DOHH2 (cell line): ENCODE data around the gene BOLA3.

ENCODE experiments used
- H3F3A ChIP-seq: fragments of 200-600 bp; sonication (generic), shearing (Covaris generic); 2 replicates; pipeline ENCODE4 v1.6.0; 2016; ENCODE audit warnings: antibody characterized with exemption, mild to moderate bottlenecking; ENCODE audit not compliant: control insufficient read depth, insufficient read depth
- H3K27ac ChIP-seq: fragments of 200-600 bp; sonication (generic); 2 replicates; pipeline ENCODE4 v1.5.1; 2014; ENCODE audit warnings: low read depth, mild to moderate bottlenecking, low read length, moderate library complexity
- H3K27me3 ChIP-seq: fragments of 200-600 bp; sonication (generic); 2 replicates; pipeline ENCODE4 v1.6.1; 2014; ENCODE audit warnings: mild to moderate bottlenecking, low read length, mixed read lengths; ENCODE audit not compliant: control insufficient read depth
- H3K36me3 ChIP-seq: fragments of 200-600 bp; sonication (generic); 2 replicates; pipeline ENCODE4 v1.6.1; 2014; ENCODE audit warnings: mild to moderate bottlenecking, low read length, moderate library complexity, mixed read lengths; ENCODE audit not compliant: control insufficient read depth
- H3K4me1 ChIP-seq: fragments of 200-600 bp; sonication (generic); 2 replicates; pipeline ENCODE4 v1.6.1; 2014; ENCODE audit warnings: mild to moderate bottlenecking, low read length, mixed read lengths; ENCODE audit not compliant: control insufficient read depth
- H3K4me2 ChIP-seq: fragments of 200-600 bp; sonication (generic); 2 replicates; pipeline ENCODE4 v1.6.0; 2014; ENCODE audit warnings: mild to moderate bottlenecking, low read length, moderate library complexity
- H3K4me3 ChIP-seq: fragments of 200-600 bp; sonication (generic); 2 replicates; pipeline ENCODE4 v1.5.1; 2014; ENCODE audit warnings: mild to moderate bottlenecking, low read length, mixed read lengths
- H3K79me2 ChIP-seq: fragments of 200-600 bp; sonication (generic); 2 replicates; pipeline ENCODE4 v1.6.1; 2014; ENCODE audit warnings: mild to moderate bottlenecking, low read length, mixed read lengths; ENCODE audit not compliant: control insufficient read depth
- H3K9me2 ChIP-seq: fragments of 200-600 bp; sonication (generic); replicated peaks from 2 replicates; pipeline ENCODE4 v1.6.1; 2014; ENCODE audit warnings: mild to moderate bottlenecking, low read length, mixed read lengths; ENCODE audit not compliant: control insufficient read depth
- H3K9me3 ChIP-seq: fragments of 200-600 bp; sonication (generic); 2 replicates; pipeline ENCODE4 v1.6.1; 2014; ENCODE audit warnings: antibody characterized with exemption, low read length, mixed read lengths; ENCODE audit not compliant: control insufficient read depth, insufficient read depth
- H4K20me1 ChIP-seq: fragments of 200-600 bp; sonication (generic); 2 replicates; pipeline ENCODE4 v1.6.0; 2014; ENCODE audit warnings: low read depth, mild to moderate bottlenecking, antibody characterized with exemption, low read length, moderate library complexity; ENCODE audit not compliant: control insufficient read depth, insufficient read depth
- CTCF ChIP-seq: fragments of 200-600 bp; sonication (generic); IDR thresholded peaks from one replicate; pipeline ENCODE4 v1.5.1; 2014; ENCODE audit warnings: antibody characterized with exemption, mild to moderate bottlenecking, low read depth, low read length; ENCODE audit not compliant: poor library complexity, severe bottlenecking
- EZH2phosphoT487 ChIP-seq: fragments of 200-600 bp; sonication (generic); IDR thresholded peaks from 2 replicates; pipeline ENCODE4 v1.6.1; 2017; ENCODE audit warnings: borderline replicate concordance, mild to moderate bottlenecking, antibody characterized with exemption, low read length, moderate library complexity, mixed read lengths

BOLA3 gene

DNA sequence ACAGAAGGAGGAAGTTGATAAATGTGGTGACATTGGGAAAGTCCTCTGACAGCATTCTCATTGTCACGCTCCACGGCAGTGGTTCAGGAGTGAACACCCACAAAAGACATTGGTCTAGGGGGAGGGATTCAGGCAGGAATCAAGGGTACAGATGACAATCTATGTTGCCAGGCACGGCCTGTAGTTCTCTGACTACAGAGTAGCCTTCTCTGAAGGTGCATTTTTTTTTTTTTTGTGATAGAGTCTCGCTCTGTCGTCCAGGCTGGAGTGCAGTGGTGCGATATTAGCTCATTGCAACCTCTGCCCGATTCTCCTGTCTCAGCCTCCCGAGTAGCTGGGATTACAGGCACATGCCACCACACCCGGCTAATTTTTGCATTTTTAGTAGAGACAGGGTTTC, 38.3 kb upstream of the BOLA3 start:
- TF ChIP-seq CTCF (no peak), EZH2phosphoT487 (no peak)
- H3K36me3 ChIP-seq: no peaks in the 10 kb centered on the region
- no peaks in the 10 kb centered on the region for H3K27me3 ChIP-seq
- H3K27ac ChIP-seq: peak overlapping the region; percentile 91
- no peaks in the 10 kb centered on the region for H4K20me1 ChIP-seq
- no peaks in the 10 kb centered on the region for H3K9me2 ChIP-seq
- no peaks in the 10 kb centered on the region for H3K79me2 ChIP-seq
- H3K4me2 ChIP-seq: peak overlapping the region; percentile 66
- H3K4me3 ChIP-seq: peak overlapping the region; percentile 47
- no peaks in the 10 kb centered on the region for H3K9me3 ChIP-seq
- H3K4me1 ChIP-seq: peaks cover 75% of the 10 kb centered on the region
- peaks cover 35% of the 10 kb centered on the region for H3F3A ChIP-seq

DNA sequence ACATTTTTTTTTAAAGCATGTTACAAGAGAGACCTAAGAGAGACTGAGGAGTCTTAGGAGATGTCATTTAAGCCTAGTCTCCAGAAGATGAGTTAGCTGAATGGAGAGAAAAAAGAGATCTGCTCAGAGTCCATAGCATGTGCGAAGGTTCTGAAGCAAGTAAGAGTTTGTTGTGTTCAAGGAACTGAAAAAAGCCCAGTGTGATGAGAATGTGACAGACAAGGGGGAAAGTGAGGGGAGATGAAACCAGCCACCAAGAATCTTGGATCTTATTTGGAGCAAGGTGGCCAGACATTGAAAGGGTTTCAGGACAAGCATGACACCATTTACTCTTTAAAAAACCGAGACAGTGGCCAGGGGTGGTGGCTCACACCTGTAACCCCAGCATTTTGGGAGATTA, 36.2 kb upstream of the BOLA3 start:
- Histone ChIP-seq H3K4me2 (peak overlapping the region; percentile 28), H3K4me3 (peak overlapping the region; percentile 25), H3K27ac (peak overlapping the region; percentile 91), H3K27me3 (no peaks in the 10 kb centered on the region), H3K9me2 (no peaks in the 10 kb centered on the region), H3K9me3 (no peaks in the 10 kb centered on the region), H3K79me2 (peaks cover 5% of the 10 kb centered on the region), H3K36me3 (no peaks in the 10 kb centered on the region), H3F3A (peaks cover 57% of the 10 kb centered on the region), H3K4me1 (peaks cover 87% of the 10 kb centered on the region), H4K20me1 (no peaks in the 10 kb centered on the region)
- TF ChIP-seq EZH2phosphoT487: no peak

DNA sequence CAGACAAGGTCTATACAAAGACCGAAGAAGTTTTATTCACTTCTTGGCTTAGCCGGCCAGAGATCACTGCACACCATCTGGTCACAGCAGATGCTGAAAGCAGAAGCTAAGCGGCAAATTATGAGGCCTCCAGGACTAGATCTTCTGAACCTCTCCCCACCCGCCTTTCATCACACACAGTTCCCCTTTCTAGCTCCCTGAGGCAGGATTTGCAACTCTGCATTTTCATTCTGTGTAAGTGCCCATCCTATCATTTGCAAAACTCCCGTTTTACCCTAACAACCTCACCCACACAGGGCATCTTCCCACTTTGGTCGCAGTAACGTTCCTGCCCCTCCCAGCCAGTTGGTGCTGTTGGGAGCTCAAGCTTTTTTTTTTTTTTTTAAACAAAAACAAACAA, 34.0 kb upstream of the BOLA3 start:
- Histone ChIP-seq H3K27me3 (no peaks in the 10 kb centered on the region), H3K4me3 (peak overlapping the region; percentile 60), H3K36me3 (peaks cover 17% of the 10 kb centered on the region), H4K20me1 (peaks cover 10% of the 10 kb centered on the region), H3K79me2 (peaks cover 23% of the 10 kb centered on the region), H3F3A (peaks cover 52% of the 10 kb centered on the region), H3K27ac (peak overlapping the region; percentile 93), H3K4me1 (peaks cover 76% of the 10 kb centered on the region), H3K9me2 (no peaks in the 10 kb centered on the region), H3K4me2 (peak overlapping the region; percentile 76), H3K9me3 (no peaks in the 10 kb centered on the region)
- no peak for TF ChIP-seq CTCF
- TF ChIP-seq EZH2phosphoT487: no peak

GRCh38 chr2:74179063-74179865, 31.6 kb upstream of the BOLA3 start:
- Histone ChIP-seq H3K4me2 (peak overlapping the region; percentile 77), H3K4me1 (peaks cover 78% of the 10 kb centered on the region), H3K27me3 (no peaks in the 10 kb centered on the region), H3K9me3 (no peaks in the 10 kb centered on the region), H4K20me1 (peaks cover 28% of the 10 kb centered on the region), H3F3A (peaks cover 44% of the 10 kb centered on the region), H3K36me3 (peaks cover 41% of the 10 kb centered on the region), H3K4me3 (peak overlapping the region; percentile 92), H3K9me2 (no peaks in the 10 kb centered on the region), H3K27ac (peak overlapping the region; percentile 93), H3K79me2 (peaks cover 48% of the 10 kb centered on the region)
- TF ChIP-seq CTCF: peak; percentile 29
- TF ChIP-seq EZH2phosphoT487: no peak
